ENCODE data around the gene RAD51B.

RAD51B gene

DNA sequence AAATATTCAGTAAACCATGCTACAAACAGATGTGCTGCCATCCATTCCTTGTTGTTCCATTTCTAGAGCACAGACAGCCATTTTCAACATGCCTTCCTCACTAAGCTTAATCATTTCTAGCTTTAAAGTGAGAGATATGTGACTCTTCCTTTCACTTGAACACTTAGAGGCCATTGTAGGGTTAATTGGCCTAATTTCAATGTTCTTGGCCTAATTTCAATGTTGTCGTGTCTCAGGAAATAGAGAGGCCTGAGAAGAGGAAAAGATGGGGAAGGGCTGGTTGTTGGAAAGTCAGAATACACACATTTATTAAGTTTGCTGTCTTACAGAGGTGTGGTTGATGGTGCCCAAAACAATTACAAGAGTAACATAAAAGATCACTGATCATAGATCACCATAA is 538.2 kb downstream of the RAD51B start:
- no peak for DNase-seq (ENCODE audit: extremely low read depth, insufficient read length)
- no peaks in the 10 kb centered on the region for H3K36me3 ChIP-seq (ENCODE audit: control insufficient read depth, insufficient read depth, low read length)
- H3K4me3 ChIP-seq (replicated peaks; ENCODE audit: low read depth, low read length), result no peak overlapping the region
- no peaks in the 10 kb centered on the region for H3K27me3 ChIP-seq (replicated peaks; ENCODE audit: control insufficient read depth, insufficient read depth, low read length)
- TF ChIP-seq CTCF (IDR thresholded peaks at IDR 0.05; ENCODE audit: insufficient read depth, low read length, poor library complexity, severe bottlenecking), result no peak

DNA sequence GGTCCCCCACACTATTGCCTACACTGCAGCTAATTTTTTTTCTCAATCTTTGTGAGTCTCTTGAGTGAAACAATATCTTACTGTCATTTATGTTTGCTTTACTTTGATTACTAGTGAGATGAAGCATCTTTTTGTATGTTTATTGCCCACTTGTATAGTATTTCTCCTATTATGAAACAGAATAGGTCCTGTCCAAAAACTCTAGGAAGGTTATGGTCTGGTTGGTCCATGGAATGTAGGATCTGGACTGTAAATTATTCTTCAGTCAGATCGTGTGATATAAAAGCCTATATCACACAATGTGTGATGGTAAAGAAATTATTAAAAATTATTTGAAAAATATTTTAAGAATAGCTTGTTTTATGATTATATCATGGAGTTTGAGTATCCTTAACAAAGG is 538.9 kb downstream of the RAD51B start:
- no peak overlapping the region for H3K4me3 ChIP-seq (replicated peaks; ENCODE audit: low read depth, low read length)
- no peak for DNase-seq (ENCODE audit: extremely low read depth, insufficient read length)

DNA sequence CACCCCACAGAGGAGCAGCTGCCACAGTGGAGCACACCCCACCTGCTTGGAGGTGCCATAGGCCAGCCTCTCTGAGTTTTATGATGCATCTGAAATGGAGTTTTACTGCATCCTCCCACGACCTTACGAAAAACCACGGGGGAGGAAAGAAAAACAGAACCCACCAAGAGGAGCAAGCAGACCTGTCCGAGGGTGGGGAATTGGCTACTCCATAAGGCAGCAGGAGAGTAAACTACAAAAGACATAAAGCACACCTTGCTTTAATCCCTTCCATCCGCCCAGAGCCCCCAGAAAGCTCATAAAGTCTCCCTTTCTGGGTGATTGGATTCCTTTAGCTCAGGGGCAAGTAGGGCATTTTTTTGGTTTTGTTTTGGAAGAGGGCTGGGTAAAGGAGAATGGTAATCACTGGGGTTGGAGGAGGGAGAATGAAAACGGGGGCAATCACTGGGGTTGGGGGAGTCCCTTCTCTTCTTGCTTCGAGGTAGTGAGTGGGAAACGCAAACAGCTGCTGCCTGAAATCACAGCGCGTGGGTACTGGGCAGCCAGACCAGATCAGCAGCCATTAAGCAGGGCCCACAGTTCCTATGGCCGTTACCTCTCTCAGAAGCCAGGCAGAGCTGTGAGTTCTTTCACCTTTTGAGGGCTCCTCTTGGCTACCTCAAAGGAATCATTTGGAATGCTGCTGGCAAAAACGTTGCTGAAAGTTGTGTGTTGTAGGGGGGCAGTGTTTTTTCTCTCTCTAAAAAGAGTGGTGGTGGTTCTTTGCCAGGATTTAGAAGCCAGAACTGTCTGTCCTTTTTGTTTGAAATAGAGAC is 539.6 kb downstream of the RAD51B start:
- TF ChIP-seq CTCF (IDR thresholded peaks at IDR 0.05; ENCODE audit: insufficient read depth, low read length, poor library complexity, severe bottlenecking), result no peak
- Histone ChIP-seq H3K36me3 (ENCODE audit: control insufficient read depth, insufficient read depth, low read length) (no peaks in the 10 kb centered on the region; the same call in 1 of the 2 replicates), H3K27me3 (replicated peaks; ENCODE audit: control insufficient read depth, insufficient read depth, low read length) (no peaks in the 10 kb centered on the region), H3K4me3 (replicated peaks; ENCODE audit: low read depth, low read length) (no peak overlapping the region)
- DNase-seq (ENCODE audit: extremely low read depth, insufficient read length), result no peak

More for the DNA sequence above, 538.9 kb downstream of the RAD51B start:
- Histone ChIP-seq H3K36me3 (ENCODE audit: control insufficient read depth, insufficient read depth, low read length) (no peaks in the 10 kb centered on the region), H3K27me3 (replicated peaks; ENCODE audit: control insufficient read depth, insufficient read depth, low read length) (no peaks in the 10 kb centered on the region)
- no peak for TF ChIP-seq CTCF (IDR thresholded peaks at IDR 0.05; ENCODE audit: insufficient read depth, low read length, poor library complexity, severe bottlenecking)

DNA sequence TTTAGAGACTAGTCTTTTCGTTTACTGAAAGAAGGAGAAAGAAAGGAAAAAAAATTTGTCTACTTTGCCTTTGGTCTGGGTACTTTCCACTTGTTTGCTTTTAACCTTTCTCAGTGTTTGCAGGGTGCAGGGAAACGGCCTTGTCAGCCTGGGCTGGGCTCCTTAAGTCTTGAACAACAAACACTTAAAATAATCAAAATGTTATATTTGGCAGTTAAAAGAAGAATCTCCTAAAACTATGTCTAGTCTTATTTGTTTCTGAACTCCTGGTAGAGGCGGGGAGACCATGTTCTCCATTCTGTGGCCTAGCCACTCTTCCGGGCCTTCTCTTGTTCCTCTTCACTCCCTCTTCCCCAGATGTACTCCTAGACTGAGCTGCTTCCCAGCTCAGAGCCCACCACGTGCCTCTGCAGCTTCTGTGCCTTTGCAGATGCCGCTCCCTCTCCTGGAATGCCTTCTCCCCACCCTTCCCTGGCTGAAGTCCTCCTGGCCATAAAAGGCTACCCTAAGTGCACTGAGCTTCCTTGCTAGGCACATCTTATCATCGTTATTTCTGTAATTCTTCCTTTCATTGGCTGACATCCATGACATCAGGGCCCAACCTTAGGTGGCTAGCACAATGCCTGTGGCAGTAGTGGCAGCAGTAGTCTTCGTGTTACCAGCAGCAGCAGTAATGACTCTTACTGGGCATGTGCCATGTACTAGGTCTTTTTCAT is 540.4 kb downstream of the RAD51B start:
- Histone ChIP-seq H3K36me3 (ENCODE audit: control insufficient read depth, insufficient read depth, low read length) (no peaks in the 10 kb centered on the region; the same call in 1 of the 2 replicates), H3K4me3 (replicated peaks; ENCODE audit: low read depth, low read length) (no peak overlapping the region), H3K27me3 (replicated peaks; ENCODE audit: control insufficient read depth, insufficient read depth, low read length) (no peaks in the 10 kb centered on the region)
- DNase-seq (ENCODE audit: extremely low read depth, insufficient read length), result no peak
- no peak for TF ChIP-seq CTCF (IDR thresholded peaks at IDR 0.05; ENCODE audit: insufficient read depth, low read length, poor library complexity, severe bottlenecking)

GRCh38 chr14:68361231-68361630 is 541.7 kb downstream of the RAD51B start:
- no peak for DNase-seq (ENCODE audit: extremely low read depth, insufficient read length)
- Histone ChIP-seq H3K36me3 (ENCODE audit: control insufficient read depth, insufficient read depth, low read length) (no peaks in the 10 kb centered on the region; the same call in 1 of the 2 replicates), H3K27me3 (replicated peaks; ENCODE audit: control insufficient read depth, insufficient read depth, low read length) (no peaks in the 10 kb centered on the region), H3K4me3 (replicated peaks; ENCODE audit: low read depth, low read length) (no peak overlapping the region)
- no peak for TF ChIP-seq CTCF (IDR thresholded peaks at IDR 0.05; ENCODE audit: insufficient read depth, low read length, poor library complexity, severe bottlenecking)
